ENCODE results near the gene PITPNM3. TPM values are rescaled to one million over a fixed set of nuclear protein-coding genes. Genes with fewer than 3 reads are reported as not detected.

The PITPNM3 gene
- total and polyA plus RNA-seq, 12 donors = 1.1 to 9.8 (median 6.8) TPM

DNA sequence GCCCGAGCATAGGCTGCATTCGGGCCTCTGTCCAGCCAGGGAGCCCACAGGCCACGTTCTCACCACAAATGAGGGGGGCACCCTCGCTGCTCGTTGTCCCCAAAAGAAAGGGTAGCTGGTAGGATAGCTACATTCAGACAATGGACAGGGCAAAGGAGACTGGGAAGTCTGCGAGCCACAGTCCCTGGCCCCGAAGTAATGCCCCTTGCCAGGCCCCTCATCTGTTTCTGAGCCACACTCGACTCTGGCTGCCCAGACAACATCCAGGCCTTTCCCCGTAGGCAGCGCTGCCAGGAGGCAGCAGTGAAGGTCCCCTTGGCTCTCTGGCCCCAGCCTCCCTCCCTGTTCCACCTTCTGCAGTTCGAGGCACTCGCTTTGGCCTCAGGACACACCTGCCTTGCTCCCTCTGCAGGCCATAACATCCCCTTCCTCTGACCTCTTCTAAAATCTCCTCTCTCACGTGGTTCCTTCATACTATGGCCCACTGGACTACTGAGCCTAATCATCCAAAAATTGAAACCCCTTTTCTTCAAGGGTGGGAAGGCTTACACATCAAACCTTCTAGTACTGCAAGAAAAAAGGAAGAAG lies 133.6 kb downstream of the PITPNM3 start:
- H3K9me3 ChIP-seq (replicated peaks in 1 of 3) = no peaks in the 10 kb centered on the region
- H3K4me1 ChIP-seq (replicated peaks in 1 of 2) = peaks cover 0 to 4% of the 10 kb centered on the region in 2 donors
- H3K36me3 ChIP-seq (replicated peaks in 1 of 2) = no peaks in the 10 kb centered on the region
- intact Hi-C loops (cut with DNase I) = loop anchor here in 1 of 2 donors (1.0 to 10.0 kb wide), 2 partner anchors 718 to 832 kb away; no protein-coding TSS in a partner anchor
- TF ChIP-seq, protein P1, sequence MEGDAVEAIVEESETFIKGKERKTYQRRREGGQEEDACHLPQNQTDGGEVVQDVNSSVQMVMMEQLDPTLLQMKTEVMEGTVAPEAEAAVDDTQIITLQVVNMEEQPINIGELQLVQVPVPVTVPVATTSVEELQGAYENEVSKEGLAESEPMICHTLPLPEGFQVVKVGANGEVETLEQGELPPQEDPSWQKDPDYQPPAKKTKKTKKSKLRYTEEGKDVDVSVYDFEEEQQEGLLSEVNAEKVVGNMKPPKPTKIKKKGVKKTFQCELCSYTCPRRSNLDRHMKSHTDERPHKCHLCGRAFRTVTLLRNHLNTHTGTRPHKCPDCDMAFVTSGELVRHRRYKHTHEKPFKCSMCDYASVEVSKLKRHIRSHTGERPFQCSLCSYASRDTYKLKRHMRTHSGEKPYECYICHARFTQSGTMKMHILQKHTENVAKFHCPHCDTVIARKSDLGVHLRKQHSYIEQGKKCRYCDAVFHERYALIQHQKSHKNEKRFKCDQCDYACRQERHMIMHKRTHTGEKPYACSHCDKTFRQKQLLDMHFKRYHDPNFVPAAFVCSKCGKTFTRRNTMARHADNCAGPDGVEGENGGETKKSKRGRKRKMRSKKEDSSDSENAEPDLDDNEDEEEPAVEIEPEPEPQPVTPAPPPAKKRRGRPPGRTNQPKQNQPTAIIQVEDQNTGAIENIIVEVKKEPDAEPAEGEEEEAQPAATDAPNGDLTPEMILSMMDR (IDR thresholded peaks at IDR 0.05) = no peak
- no peak for TF ChIP-seq POLR2A (IDR thresholded peaks at IDR 0.05)
- H3K4me3 ChIP-seq = no peak overlapping the region
- DNase-seq = no peak
- WGBS, 4 donors = 51 to 61% (median 57%) methylated on average over 9 to 13 of the region's 13 CpGs
- no peak overlapping the region for H3K27ac ChIP-seq
- H3K27me3 ChIP-seq = no peaks in the 10 kb centered on the region

DNA sequence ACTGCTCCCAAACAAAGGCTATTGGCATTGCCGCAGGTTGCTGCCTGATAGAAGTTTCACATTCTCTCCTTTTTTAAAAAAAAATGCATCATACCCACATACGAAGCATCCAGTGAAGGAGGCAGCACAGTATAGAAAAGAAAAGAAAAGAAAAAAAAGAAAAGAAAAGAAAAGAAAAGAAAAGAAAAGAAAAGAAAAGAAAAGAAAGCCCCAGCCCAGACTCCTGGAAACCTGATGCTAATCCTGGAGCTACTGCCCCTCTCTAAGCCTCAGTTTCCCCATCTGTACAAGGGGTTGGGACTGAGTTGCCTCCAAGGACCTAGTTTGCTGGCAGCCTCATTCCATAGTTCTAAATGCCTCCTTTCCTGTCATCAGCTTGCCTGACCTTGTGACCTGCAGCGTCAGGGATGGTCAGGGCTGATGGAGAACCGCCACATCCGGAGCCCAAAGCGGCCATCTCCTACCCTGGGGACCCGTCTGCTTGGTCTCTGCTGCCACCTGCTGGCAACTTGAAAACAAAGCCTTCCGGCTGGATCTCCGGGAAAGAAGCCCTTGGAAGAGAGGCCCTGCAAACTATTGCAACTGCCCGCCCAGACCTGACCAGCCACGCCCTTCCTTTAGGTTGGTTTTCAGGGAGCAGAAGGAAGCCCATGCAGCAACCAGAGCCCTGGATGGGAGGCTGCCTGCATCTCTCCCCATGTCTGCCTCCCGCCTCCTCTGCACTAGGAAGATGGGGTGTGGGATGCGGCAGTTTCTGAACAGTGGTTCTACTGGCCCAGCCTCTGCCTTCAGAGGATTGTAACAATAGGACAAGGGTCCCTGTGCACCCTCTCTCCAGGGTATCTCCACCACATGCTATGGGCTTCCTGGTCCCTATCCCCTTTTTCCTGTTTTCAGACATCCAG lies 134.4 kb downstream of the PITPNM3 start:
- Histone ChIP-seq H3K27me3 (no peaks in the 10 kb centered on the region), H3K4me3 (no peak overlapping the region), H3K36me3 (replicated peaks in 1 of 2) (no peaks in the 10 kb centered on the region), H3K27ac (no peak overlapping the region), H3K9me3 (replicated peaks in 1 of 3) (no peaks in the 10 kb centered on the region), H3K4me1 (replicated peaks in 1 of 2) (no peaks in the 10 kb centered on the region)
- 24 to 57% (median 25%) methylated on average over 2 to 13 of the region's 13 CpGs for WGBS, 4 donors
- peak; percentile 76 to 90 (median 83) for DNase-seq
- TF ChIP-seq POLR2A (IDR thresholded peaks at IDR 0.05) = no peak
- TF ChIP-seq, protein P1 (IDR thresholded peaks at IDR 0.05) = peak; percentile 78 to 90 (median 86)
- intact Hi-C loops (cut with DNase I) = loop anchor here in 1 of 2 donors (1.0 to 10.0 kb wide), 2 partner anchors 717 to 832 kb away; no protein-coding TSS in a partner anchor

DNA sequence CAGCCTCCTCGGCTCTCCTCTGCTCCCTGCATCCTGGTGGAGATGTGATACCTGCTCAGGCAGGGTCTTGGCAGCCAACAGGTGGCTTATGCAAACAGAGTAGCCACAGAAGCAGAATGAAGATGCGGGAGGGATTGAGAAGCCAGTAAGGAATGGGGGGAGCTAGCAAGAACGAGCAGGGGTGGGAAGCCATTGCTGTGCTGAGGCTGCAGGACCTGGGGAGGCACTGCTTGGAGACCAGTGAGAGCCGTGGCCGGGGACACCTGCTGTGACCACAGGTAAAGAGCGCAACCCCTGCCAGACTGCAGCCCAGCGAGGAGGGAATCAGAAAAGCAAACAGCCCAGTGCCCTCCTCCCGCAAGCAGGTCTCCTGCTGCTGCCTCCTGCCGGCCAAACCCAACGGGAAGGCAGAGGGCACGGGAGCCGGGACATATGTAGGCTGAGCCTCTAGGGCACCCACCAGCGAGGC lies 136.1 kb downstream of the PITPNM3 start:
- WGBS, 4 donors = 22 to 33% (median 27%) methylated on average over 7 to 13 of the region's 13 CpGs
- TF ChIP-seq, protein P1 (IDR thresholded peaks at IDR 0.05) = peak in 1 of 6 experiments; percentile 16
- TF ChIP-seq POLR2A (IDR thresholded peaks at IDR 0.05) = no peak
- Histone ChIP-seq H3K36me3 (replicated peaks in 1 of 2) (no peaks in the 10 kb centered on the region), H3K4me1 (replicated peaks in 1 of 2) (no peaks in the 10 kb centered on the region), H3K27ac (no peak overlapping the region), H3K9me3 (replicated peaks in 1 of 3) (no peaks in the 10 kb centered on the region), H3K27me3 (no peaks in the 10 kb centered on the region), H3K4me3 (no peak overlapping the region)
- DNase-seq = peak in 1 of 7 donors; percentile 13
- intact Hi-C loops (cut with DNase I) = loop anchor here in 1 of 2 donors (10.0 kb wide), 1 partner anchor 715 kb away; no protein-coding TSS in a partner anchor

- peaks cover 4% of the 10 kb centered on the region for H3K27me3 ChIP-seq
- no peak overlapping the region for H3K4me3 ChIP-seq
- intact Hi-C loops (cut with DNase I) = loop anchor here in 1 of 2 donors (10.0 kb wide), 1 partner anchor 341 kb away; the partner anchor contains the start of gene WSCD1
- H3K4me1 ChIP-seq (replicated peaks in 1 of 2) = no peaks in the 10 kb centered on the region
- H3K9me3 ChIP-seq (replicated peaks in 1 of 3) = no peaks in the 10 kb centered on the region
- H3K27ac ChIP-seq = no peak overlapping the region
- TF ChIP-seq, protein P1 (IDR thresholded peaks at IDR 0.05) = no peak
- no peak for TF ChIP-seq POLR2A (IDR thresholded peaks at IDR 0.05)
- 59 to 80% (median 72%) methylated on average over 6 to 8 of the region's 8 CpGs for WGBS, 4 donors
- DNase-seq = no peak
- H3K36me3 ChIP-seq (replicated peaks in 1 of 2) = no peaks in the 10 kb centered on the region
Observed at GRCh38 chr17:6415616-6416015, 140.7 kb downstream of the PITPNM3 start.

Data from adrenal gland (tissue), 12 donors.